ENCODE measurements around the gene KRTAP4-9. TPM values are rescaled to one million over a fixed set of nuclear protein-coding genes. Genes with fewer than 3 reads are reported as not detected.
"Not testable (repeated sequence)": the region's sequence is repeated elsewhere in the genome, so short reads cannot be mapped to it uniquely, and the experiment has no call there.

Gene KRTAP4-9
- total RNA-seq, 2 donors from 2014 or later = not detected

DNA sequence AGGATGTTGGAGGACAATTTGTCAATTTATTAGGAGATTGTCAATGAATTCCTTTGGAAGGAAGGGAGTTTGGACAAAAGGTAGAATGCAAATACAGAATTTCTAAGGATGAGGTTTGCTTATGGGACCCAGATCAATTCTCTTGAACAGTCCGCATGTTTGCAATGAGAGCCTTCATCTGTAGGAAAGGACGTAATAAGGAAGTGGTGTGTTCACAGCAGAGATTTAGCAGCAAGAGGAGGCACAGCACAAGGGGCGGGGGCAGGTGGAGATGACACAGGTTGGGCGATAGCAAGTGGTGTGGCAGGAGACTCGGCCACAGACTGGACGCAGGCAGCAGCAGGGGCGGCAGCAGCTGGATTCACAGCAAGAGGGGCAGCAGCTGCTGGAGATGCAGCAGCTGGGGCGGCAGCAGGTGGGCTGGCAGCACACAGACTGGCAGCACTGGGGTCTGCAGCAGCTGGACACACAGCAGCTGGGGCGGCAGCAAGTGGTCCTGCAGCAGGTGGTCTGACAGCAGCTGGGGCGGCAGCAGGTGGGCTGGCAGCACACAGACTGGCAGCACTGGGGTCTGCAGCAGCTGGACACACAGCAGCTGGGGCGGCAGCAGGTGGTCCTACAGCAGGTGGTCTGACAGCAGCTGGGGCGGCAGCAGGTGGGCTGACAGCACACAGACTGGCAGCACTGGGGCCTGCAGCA lies 18.3 kb downstream of the KRTAP4-9 start:
- ATAC-seq; intact Hi-C loops (cut with DNase I, micrococcal nuclease); DNase-seq: not testable (repeated sequence)

DNA sequence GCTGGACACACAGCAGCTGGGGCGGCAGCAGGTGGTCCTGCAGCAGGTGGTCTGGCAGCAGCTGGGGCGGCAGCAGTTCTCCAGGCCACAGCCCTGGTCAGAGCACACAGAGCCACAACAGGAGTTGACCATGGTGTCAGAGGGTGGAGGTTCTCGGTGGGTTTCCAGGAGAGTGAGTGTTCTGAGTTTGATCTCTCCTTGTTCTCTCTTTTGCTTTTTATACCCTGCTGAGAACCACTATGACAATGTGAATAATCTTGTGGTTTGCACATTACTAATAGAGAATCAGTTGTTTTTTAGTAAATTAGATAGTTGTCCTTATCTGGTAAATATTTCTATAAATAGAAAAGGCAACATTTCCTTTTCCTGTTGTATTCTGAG lies 18.8 kb downstream of the KRTAP4-9 start, which contains the start of gene KRTAP4-12:
TSS of gene KRTAP4-12 (minus strand) at position 192 of the 381 bp plus-strand sequence. CDS start at position 132, 60 bp downstream.
- ATAC-seq; DNase-seq; intact Hi-C loops (cut with DNase I, micrococcal nuclease): not testable (repeated sequence)

DNA sequence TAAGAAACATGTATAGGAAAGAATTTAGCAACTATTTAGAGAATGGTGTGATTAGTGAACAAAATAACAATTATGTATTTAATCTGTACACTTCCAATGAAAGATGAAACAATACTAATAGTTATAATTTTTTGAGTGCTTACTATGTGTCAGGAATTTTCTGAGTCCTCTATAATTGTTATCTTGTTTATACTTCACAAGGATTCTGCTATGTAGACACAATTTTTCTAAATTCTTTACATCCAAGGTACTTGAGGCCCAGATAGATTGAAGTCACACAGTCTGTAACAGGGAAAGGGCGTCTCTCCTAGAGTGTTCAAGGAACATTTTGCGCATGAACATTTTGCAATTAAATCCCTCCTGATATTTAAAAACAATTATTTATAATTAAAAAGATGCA lies 19.9 kb downstream of the KRTAP4-9 start:
- no peak for DNase-seq
- no peak for ATAC-seq
- intact Hi-C loops (cut with DNase I, micrococcal nuclease) = no loop called here

DNA sequence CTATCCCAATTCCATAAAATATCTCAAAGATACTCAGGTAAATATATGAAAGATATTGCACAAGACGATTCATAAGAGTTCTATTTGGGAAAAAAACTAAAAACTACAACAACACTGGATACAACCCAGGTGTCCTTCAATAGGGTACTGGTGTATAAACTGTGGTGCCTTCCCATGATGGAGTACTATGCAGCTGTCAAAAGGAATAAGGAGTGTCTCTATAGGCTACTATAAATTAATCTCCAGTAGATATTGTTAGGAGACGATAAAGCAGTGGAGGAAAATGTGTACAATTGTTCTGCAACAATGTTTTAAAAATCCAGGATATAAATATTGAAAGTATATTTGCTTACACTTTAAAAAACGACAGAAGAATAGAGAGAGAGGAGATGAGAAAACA lies 21.2 kb downstream of the KRTAP4-9 start:
- no peak for ATAC-seq
- intact Hi-C loops (cut with DNase I, micrococcal nuclease) = no loop called here
- no peak for DNase-seq

DNA sequence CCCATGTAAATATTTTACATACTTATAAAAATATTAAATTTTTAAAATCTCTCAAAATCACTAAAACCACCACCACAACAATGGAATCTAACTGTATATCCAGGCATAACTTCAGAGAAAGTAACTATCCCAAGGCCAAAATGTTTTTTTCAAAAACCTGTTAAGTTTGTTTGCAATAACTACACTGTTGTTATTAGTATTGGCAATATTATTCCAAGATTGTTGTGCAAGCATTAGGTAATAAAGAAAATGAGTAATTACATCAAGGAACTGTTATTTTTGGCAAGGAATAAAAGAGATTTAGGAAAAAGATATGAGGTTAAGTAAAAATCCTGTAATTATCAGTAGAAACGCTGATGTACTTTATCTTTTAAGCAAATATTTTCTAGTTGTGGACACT lies 22.2 kb downstream of the KRTAP4-9 start:
- ATAC-seq (no peak), DNase-seq (no peak)
- intact Hi-C loops (cut with DNase I, micrococcal nuclease) = no loop called here

DNA sequence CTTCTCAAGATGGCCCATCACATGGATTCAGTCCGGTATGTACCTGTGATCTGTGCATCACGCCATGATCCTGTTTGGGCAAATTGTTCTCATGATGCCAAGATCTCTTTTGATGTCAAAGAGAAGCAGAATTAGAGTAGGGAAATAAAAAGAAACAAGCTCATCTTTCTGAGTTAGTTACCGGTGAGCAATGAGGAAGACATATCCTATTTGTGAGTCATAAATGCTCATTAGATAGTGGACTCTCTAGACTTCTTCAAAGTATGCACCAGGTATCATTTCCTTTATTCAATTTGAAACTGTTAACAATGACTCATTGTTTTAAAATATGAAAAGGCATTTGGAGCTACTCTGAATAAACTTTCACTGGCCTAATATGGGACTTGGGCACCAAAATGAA lies 26.8 kb downstream of the KRTAP4-9 start:
- DNase-seq (no peak), ATAC-seq (no peak)
- intact Hi-C loops (cut with DNase I, micrococcal nuclease) = no loop called here

DNA sequence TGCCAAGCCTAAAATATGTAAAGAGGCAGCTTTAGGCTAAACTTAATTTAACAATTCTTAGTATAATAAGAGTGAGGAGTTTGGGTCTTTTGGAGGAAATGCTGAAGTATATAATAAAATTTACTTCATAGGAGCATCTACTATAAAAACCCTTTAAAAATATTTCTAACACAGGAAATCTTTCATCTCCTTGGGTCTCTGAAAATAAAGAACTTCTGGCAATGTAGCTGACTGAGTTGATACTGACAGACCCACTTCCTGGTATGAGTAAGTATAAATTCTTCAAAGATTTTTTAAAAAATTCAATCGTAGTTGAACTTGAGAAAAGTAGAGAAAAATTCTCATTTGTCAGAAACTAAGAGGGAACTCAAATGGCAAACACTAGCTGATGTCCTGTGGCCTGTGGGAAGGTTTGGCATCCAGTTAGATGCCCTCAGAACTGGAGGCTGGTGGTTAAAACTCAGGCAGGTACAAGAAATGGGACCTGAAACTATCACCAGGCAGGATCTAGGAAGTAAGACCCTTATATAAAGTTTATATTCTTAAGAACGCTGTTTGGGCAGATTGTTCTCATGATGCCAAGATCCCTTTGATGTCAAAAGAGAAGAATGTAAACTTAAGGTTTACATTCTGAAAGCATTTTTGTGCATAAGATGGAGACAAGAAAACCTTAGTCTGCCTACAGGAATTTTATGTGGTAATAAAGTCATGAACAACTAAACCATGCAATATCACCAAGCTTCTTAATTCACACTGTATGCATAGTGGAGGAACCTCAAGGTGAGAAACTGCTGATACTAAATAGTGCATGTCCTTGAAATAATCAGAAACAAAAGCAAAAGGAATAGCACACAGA lies 28.9 kb downstream of the KRTAP4-9 start:
- ATAC-seq (no peak), DNase-seq (no peak)

DNA sequence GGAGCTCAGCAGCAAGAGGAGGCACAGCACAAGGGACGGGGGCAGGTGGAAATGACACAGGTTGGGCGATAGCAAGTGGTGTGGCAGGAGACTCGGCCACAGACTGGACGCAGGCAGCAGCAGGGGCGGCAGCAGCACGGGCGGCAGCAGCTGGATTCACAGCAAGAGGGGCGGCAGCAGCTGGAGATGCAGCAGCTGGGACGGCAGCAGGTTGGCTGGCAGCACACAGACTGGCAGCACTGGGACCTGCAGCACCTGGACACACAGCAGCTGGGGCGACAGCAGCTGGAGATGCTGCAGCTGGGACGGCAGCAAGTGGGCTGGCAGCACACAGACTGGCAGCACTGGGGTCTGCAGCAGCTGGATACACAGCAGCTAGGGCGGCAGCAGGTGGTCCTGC lies 34.7 kb downstream of the KRTAP4-9 start:
- intact Hi-C loops (cut with DNase I, micrococcal nuclease) = not testable (repeated sequence)

More for the DNA sequence above, 28.9 kb downstream of the KRTAP4-9 start:
- intact Hi-C loops (cut with DNase I, micrococcal nuclease) = no loop called here

DNA sequence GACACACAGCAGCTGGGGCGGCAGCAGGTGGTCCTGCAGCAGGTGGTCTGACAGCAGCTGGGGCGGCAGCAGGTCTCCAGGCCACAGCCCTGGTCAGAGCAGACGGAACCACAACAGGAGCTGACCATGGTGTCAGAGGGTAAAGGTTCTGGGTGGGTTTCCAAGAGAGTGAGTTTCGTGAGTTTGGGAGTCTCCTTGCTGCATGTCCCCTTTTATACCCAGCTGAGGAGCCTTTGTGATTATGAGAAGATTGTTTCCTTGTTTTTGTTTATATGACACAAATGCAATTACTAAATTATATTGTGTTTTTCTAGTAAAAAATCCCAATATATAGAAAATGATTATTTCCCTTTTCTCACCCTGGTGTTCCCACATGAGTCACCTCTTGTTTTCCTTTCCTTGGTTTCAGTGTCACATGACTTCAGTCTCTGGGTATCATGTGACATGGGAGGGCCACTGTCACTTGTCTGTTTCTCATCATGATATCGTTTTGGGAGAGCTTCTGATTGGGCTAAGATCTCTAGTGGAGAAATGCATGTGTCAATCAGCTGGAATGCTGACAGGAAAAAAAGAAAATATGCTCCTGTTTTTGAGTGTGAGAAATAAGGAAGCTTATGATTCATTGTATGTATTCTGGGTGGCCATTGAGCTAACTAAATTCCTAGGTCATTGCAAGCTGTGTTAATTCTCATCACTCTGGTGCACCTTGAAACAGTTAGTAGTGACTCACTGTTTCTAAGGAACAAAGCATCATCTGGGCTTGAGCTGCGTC lies 35.4 kb downstream of the KRTAP4-9 start, which contains the start of gene KRTAP4-6:
TSS of gene KRTAP4-6 (minus strand) at position 185 of the 772 bp plus-strand sequence. CDS start at position 128, 57 bp downstream.
- no peak for DNase-seq
- intact Hi-C loops (cut with DNase I, micrococcal nuclease) = no loop called here
- ATAC-seq = no peak

More for the DNA sequence above, 34.7 kb downstream of the KRTAP4-9 start:
- not testable (repeated sequence) for ATAC-seq, DNase-seq

DNA sequence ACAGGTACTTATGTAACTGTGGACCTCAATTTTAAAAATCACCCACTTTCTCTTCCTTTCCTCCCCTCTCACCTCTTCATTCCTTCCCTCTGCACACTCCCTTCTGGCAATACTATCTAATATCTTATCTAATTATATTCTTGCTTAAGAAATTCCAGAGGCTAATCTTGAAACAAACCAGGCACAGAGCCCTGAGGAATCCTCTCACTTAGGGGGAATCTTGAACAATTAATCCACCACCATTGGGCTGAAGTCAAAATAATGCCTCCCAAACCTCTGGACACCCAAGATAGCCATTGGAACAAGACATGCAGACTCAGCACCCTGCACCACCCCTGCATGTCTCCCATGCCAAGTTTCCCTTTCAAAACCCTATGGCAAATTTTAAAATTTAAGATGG lies 36.2 kb downstream of the KRTAP4-9 start:
- DNase-seq (no peak), ATAC-seq (no peak)
- intact Hi-C loops (cut with DNase I, micrococcal nuclease) = no loop called here

DNA sequence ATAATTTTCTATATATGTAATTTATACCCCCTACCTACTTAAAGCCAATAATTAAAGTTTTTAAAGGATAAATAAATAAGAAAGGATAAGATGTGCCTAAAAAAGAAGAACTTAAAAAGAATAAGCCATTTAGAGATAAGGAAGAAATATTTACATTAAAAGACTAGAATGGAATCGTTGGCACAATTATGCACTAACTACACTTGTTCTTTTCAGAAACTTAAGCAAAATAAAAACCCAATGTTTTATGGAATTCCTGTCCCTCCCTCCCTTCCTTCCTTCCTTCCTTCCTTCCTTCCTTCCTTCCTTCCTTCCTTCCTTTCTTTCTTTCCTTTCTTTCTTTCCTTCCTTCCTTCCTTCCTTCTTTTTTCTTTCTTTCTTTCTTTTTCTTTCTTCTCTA lies 39.7 kb downstream of the KRTAP4-9 start:
- DNase-seq (no peak), ATAC-seq (no peak)
- intact Hi-C loops (cut with DNase I, micrococcal nuclease) = no loop called here

DNA sequence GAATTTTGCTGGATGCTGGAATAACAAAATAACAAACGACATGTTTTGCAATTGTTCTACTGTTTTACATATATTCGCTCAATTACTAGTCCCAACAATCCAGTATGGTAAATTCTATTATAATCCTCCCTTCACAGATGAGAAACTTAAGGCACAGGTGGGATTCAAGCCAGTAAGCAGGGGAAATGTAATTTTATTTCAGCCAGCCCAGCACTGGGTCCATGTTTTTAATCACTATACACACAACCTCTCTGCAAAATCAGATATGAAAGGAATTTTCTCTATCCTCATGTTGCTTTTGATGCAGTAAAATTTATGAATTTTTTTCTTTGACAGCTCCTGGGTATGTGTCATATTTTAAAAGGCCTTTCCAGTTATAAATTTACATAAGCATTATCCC lies 40.1 kb downstream of the KRTAP4-9 start:
- intact Hi-C loops (cut with DNase I, micrococcal nuclease) = no loop called here
- DNase-seq = no peak
- ATAC-seq = no peak

DNA sequence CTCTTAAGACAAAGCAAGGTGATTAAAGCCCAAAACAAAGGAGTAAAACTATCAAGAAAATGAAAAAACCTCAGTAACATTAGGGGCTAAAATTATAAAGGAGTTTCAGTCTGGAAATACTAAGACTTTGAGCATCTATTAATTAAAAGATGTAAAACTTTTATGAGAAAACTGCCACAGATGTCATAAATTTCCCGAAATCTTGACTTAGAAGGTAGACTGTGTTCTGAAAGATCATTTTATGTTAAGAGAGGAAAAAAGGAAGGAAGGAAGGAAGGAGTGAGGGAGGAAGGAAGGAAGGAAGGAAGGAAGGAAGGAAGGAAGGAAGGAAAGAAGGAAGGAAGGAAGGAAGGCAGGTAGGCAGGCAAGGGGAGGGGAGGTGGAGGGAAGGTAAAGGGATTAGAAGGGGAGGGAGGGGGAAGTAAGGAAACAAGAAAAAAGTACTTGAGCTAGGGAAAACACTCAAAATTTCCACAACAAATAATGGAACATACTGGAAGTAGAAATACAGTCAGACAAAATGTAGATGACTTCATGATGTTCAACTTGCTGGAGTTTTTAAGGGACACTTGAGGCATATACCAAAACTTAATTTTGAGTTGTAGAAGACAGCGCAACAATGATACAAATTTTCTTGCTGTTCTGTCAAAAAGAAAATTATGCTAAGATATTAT lies 42.5 kb downstream of the KRTAP4-9 start:
- DNase-seq (no peak), ATAC-seq (no peak)
- intact Hi-C loops (cut with DNase I, micrococcal nuclease) = no loop called here

DNA sequence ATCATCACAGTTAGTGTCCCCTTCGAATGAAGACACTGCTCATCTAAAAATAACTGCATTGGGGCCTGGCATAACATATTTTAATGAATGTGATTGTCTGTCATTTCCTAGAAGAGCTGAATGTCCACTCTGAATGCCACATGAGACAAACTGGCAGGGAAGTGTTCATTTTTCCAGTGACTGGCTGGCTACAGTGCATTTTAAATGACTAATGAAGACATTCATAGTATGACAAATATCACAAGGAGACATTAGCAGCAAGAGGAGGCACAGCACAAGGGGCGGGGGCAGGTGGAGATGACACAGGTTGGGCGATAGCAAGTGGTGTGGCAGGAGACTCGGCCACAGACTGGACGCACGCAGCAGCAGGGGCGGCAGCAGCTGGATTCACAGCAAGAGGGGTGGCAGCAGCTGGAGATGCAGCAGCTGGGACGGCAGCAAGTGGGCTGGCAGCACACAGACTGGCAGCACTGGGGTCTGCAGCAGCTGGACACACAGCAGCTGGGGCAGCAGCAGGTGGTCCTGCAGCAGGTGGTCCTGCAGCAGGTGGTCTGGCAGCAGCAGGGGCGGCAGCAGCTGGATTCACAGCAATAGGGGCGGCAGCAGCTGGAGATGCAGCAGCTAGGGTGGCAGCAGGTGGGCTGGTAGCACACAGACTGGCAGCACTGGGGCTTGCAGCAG lies 43.9 kb downstream of the KRTAP4-9 start:
- ATAC-seq; DNase-seq; intact Hi-C loops (cut with DNase I, micrococcal nuclease): not testable (repeated sequence)

DNA sequence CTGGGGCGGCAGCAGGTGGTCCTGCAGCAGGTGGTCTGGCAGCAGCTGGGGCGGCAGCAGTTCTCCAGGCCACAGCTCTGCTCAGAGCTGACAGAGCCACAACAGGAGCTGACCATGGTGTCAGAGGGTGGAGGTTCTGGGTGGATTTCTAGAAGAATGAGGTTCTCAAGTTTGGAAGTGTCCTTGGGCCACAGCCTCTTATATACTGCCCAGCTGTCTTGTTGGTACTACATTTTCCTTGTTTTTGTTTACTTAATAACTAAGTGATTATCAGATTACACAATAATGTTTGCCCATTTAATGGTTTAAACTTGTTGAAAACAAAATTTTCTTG lies 44.4 kb downstream of the KRTAP4-9 start, which contains the start of gene KRTAP4-5:
TSS of gene KRTAP4-5 (minus strand) at position 174 of the 334 bp plus-strand sequence. CDS start at position 116, 58 bp downstream.
- DNase-seq (no peak), ATAC-seq (no peak)

DNA sequence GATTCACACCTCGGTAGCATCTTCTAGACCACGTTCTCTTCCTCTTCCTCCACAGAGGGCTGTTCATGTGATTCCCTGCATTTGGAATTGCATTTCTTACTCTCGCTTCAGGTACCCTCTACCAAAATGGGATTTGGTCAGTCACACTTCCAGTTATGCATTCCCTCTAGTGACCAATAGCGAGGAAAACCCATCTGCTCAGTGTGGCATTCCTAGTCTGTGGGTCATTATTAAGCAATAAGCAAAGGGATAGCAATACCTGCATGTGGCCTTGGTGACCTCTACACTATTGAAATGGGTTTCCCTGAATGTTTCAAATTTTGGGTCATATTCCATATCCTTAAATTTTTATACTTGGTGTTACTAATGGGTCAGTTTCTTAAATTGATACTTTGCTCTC lies 44.8 kb downstream of the KRTAP4-9 start:
- intact Hi-C loops (cut with DNase I, micrococcal nuclease) = no loop called here
- DNase-seq (no peak), ATAC-seq (no peak)

More for the DNA sequence above, 44.4 kb downstream of the KRTAP4-9 start, which contains the start of gene KRTAP4-5:
- intact Hi-C loops (cut with DNase I, micrococcal nuclease) = no loop called here

DNA sequence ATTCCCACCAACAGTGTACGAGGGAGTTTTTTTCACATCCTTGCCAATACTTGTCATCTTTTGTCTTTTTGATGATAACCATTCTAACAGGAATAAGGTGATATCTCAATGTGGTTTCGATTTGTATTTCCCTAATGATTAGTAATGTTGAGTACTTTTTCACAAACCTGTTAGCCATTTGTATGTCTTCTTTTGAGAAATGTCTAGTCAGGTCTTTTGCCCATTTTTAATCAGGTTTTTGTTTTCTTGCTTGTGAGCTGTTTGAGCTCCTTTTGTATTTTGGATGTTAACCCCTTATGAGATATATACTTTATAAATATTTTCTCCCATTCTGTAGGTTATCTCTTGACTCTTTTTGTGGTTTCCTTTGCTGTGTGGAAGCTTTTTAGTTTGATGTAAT lies 46.3 kb downstream of the KRTAP4-9 start:
- DNase-seq (no peak), ATAC-seq (no peak)
- intact Hi-C loops (cut with DNase I, micrococcal nuclease) = no loop called here

DNA sequence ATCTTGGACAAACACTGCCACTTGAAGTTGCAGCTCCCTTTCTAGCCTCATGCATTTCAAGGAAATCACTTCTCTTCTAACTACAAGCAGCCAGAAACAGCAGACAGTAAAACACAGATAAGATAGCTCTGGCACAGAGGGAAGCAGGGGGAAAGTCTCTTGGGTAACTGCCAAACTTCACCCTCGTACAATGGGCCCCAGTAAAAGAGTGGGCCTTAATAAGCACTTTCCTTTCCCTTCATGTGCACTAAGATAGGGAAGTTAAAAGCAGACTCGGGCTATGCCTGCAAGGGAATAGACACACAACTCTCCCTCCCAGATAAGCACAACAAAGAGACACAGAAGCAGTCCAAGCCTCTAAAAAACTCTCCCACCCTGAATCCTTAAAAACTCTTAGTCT lies 48.7 kb downstream of the KRTAP4-9 start:
- intact Hi-C loops (cut with DNase I, micrococcal nuclease) = no loop called here
- no peak for ATAC-seq
- no peak for DNase-seq
